Cardiac muscle cell (in vitro differentiated cells and primary cell): ENCODE data around the gene HASPIN. TPM values are rescaled to one million over a fixed set of nuclear protein-coding genes. Genes with fewer than 3 reads are reported as not detected.

ENCODE experiments used
- DNase-seq, 2 donors: peaks; one replicate each; pipeline versions ENCODE4 v3.0.0 to v3.0.0-alpha.2; 2010 to 2017; ENCODE audit warnings: low read depth in 1 of 2, low spot score in 1 of 2
- H3K27ac ChIP-seq: fragments of 200-600 bp; sonication (generic); 2 replicates; pipeline ENCODE4 v1.5.1; 2016
- H3K27me3 ChIP-seq: fragments of 200-600 bp; sonication (generic); 2 replicates; pipeline ENCODE4 v1.6.0; 2016; ENCODE audit warnings: control low read depth
- H3K36me3 ChIP-seq: fragments of 200-600 bp; sonication (generic); 2 replicates; pipeline ENCODE4 v1.5.1; 2016; ENCODE audit warnings: control low read depth
- H3K4me1 ChIP-seq: fragments of 200-600 bp; sonication (generic); 2 replicates; pipeline ENCODE4 v1.8.1; 2017; ENCODE audit warnings: low read depth, mild to moderate bottlenecking, mixed run types
- H3K4me3 ChIP-seq: fragments of 200-600 bp; sonication (generic); 2 replicates; pipeline ENCODE4 v1.5.1; 2016; ENCODE audit warnings: mild to moderate bottlenecking
- H3K9me3 ChIP-seq: fragments of 200-600 bp; sonication (generic); 2 replicates; pipeline ENCODE4 v1.5.1; 2017; ENCODE audit warnings: low read depth, mild to moderate bottlenecking, control low read depth
- polyA plus RNA-seq: library from polyadenylated mRNA; unstranded; fragments of >200 nt; fragmentation: Nextera tagmentation; extraction: Ambion mirVana; gene quantifications from 2 replicates; pipeline ENCODE4 v1.2.1, GENCODE V29; 2016
- total RNA-seq: library from RNA; depleted of rRNA; stranded (reverse); fragments of >200 nt; gene quantifications from 2 replicates; pipeline ENCODE4 v1.2.3, GENCODE V29; 2016
- TF ChIP-seq, protein P1 (sequence below): IDR thresholded peaks from 2 replicates; pipeline ENCODE4 v1.5.1; 2012; ENCODE audit warnings: low read depth, mild to moderate bottlenecking, low read length

Gene HASPIN
- total and polyA plus RNA-seq, 2 experiments from 2014 or later = 0.87 to 10.8 TPM

DNA sequence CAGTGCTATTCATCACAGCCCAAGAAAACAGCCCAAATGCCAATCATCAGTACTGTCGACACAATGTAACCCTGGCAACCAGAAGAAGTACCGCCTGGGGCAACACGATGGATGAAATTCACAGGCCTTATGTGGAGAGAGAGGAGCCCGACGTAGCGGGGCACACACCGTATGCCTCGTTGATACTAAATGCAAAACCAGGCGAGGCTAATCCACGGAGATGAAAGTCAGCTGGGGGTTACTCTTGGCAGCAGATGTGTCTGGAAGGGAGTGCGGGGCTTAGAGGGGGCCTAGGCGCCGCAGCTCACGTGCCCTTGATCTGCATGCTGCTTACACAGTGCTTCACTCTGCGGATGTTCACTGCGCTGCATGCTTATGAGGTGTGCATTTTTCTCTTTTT is 47.4 kb downstream of the HASPIN start:
- H3K4me1 ChIP-seq = no peaks in the 10 kb centered on the region
- no peak overlapping the region for H3K4me3 ChIP-seq
- no peaks in the 10 kb centered on the region for H3K27me3 ChIP-seq
- H3K9me3 ChIP-seq = no peaks in the 10 kb centered on the region
- no peak overlapping the region for H3K27ac ChIP-seq
- TF ChIP-seq, protein P1, sequence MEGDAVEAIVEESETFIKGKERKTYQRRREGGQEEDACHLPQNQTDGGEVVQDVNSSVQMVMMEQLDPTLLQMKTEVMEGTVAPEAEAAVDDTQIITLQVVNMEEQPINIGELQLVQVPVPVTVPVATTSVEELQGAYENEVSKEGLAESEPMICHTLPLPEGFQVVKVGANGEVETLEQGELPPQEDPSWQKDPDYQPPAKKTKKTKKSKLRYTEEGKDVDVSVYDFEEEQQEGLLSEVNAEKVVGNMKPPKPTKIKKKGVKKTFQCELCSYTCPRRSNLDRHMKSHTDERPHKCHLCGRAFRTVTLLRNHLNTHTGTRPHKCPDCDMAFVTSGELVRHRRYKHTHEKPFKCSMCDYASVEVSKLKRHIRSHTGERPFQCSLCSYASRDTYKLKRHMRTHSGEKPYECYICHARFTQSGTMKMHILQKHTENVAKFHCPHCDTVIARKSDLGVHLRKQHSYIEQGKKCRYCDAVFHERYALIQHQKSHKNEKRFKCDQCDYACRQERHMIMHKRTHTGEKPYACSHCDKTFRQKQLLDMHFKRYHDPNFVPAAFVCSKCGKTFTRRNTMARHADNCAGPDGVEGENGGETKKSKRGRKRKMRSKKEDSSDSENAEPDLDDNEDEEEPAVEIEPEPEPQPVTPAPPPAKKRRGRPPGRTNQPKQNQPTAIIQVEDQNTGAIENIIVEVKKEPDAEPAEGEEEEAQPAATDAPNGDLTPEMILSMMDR = no peak
- H3K36me3 ChIP-seq = no peaks in the 10 kb centered on the region
- DNase-seq = no peak

DNA sequence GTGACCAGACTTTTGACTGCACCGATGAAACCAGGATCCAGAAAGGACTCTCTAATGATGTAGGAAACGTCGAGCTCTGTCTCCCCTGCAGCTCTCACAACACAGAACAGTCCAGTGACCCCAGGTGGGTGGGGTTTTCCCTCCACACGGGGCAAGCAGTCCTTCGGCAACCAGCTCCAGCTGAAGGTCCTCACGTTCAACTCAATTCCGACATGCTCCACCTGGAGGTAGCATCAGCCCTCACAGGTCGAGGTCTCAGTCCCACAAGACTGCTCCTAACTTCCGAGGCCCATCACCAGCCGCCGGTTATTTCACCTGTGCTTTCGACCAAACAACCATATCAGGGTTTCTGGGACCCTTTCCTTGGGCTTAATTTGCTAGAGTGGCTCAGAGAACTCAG is 49.1 kb downstream of the HASPIN start:
- no peaks in the 10 kb centered on the region for H3K4me1 ChIP-seq
- no peak for DNase-seq
- H3K9me3 ChIP-seq = no peaks in the 10 kb centered on the region
- TF ChIP-seq, protein P1 = no peak
- H3K27ac ChIP-seq = no peak overlapping the region
- H3K4me3 ChIP-seq = no peak overlapping the region
- no peaks in the 10 kb centered on the region for H3K36me3 ChIP-seq
- no peaks in the 10 kb centered on the region for H3K27me3 ChIP-seq

DNA sequence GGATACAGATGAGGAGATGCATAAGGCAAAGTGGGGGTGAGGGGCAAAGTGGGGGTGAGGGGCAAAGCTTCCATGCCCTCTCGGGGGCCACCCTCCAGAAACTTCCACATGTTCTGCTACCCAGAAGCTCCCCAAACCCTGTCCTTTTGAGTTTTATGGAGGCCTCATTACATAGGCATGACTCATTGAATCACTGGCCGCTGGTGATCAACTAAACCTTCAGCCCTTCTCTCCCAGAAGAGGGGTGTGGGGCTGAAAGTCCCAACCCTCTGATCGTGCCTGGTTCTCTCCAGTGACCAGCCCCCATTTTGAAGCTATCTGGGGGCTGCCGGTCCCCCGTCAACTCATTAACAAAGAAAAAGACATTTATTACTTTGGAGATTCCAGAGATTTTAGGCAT is 49.8 kb downstream of the HASPIN start:
- no peaks in the 10 kb centered on the region for H3K27me3 ChIP-seq
- DNase-seq = peak in 1 of 2 donors; percentile 29
- H3K4me1 ChIP-seq = no peaks in the 10 kb centered on the region
- TF ChIP-seq, protein P1 = no peak
- H3K36me3 ChIP-seq = no peaks in the 10 kb centered on the region
- no peak overlapping the region for H3K27ac ChIP-seq
- H3K9me3 ChIP-seq = no peaks in the 10 kb centered on the region
- H3K4me3 ChIP-seq = no peak overlapping the region

GRCh38 chr17:3773966-3774365 is 50.3 kb downstream of the HASPIN start:
- H3K4me3 ChIP-seq = no peak overlapping the region
- no peaks in the 10 kb centered on the region for H3K4me1 ChIP-seq
- no peak for DNase-seq
- no peak overlapping the region for H3K27ac ChIP-seq
- H3K27me3 ChIP-seq = no peaks in the 10 kb centered on the region
- no peaks in the 10 kb centered on the region for H3K36me3 ChIP-seq
- H3K9me3 ChIP-seq = no peaks in the 10 kb centered on the region
- TF ChIP-seq, protein P1 = no peak

Other genes with a start within 250 kb of the HASPIN start
- gene ASPA, start 247.9 kb upstream of the HASPIN start, total RNA-seq = not detected in 2 replicates
- gene ASPA, start 247.9 kb upstream of the HASPIN start, polyA plus RNA-seq = not detected in 2 replicates
- 1.8 and 2.0 TPM in 2 replicates for gene TRPV3, start 166.1 kb upstream of the HASPIN start, total RNA-seq
- gene TRPV3, start 166.1 kb upstream of the HASPIN start, polyA plus RNA-seq = 1.1 and 1.2 TPM in 2 replicates
- 5.4 and 7.1 TPM in 2 replicates for gene TRPV1, start 114.5 kb upstream of the HASPIN start, total RNA-seq
- gene TRPV1, start 114.5 kb upstream of the HASPIN start, polyA plus RNA-seq = 4.0 and 5.0 TPM in 2 replicates
- 6.1 and 8.8 TPM in 2 replicates for gene SHPK, start 87.7 kb upstream of the HASPIN start, total RNA-seq
- 3.6 and 5.0 TPM in 2 replicates for gene SHPK, start 87.7 kb upstream of the HASPIN start, polyA plus RNA-seq
- gene CTNS, start 87.1 kb upstream of the HASPIN start, total RNA-seq = 17.0 and 21.1 TPM in 2 replicates
- 13.5 and 17.8 TPM in 2 replicates for gene CTNS, start 87.1 kb upstream of the HASPIN start, polyA plus RNA-seq
- 141 and 232 TPM in 2 replicates for gene TAX1BP3, start 55.3 kb upstream of the HASPIN start, total RNA-seq
- gene TAX1BP3, start 55.3 kb upstream of the HASPIN start, polyA plus RNA-seq = 155 and 286 TPM in 2 replicates
- 56.0 and 91.8 TPM in 2 replicates for gene EMC6, start 55.1 kb upstream of the HASPIN start, total RNA-seq
- gene EMC6, start 55.1 kb upstream of the HASPIN start, polyA plus RNA-seq = 154 and 165 TPM in 2 replicates
- gene P2RX5, start 27.7 kb upstream of the HASPIN start, total RNA-seq = 0.09 and 0.46 TPM in 2 replicates
- gene P2RX5, start 27.7 kb upstream of the HASPIN start, polyA plus RNA-seq = 0.46 TPM in 1 of 2 replicates, not detected in the other
- gene ITGAE, start 77.3 kb downstream of the HASPIN start, total RNA-seq = 15.6 and 18.1 TPM in 2 replicates
- 66.1 and 86.6 TPM in 2 replicates for gene ITGAE, start 77.3 kb downstream of the HASPIN start, polyA plus RNA-seq
- 16.8 and 32.2 TPM in 2 replicates for gene NCBP3, start 122.3 kb downstream of the HASPIN start, total RNA-seq
- 27.0 and 59.0 TPM in 2 replicates for gene NCBP3, start 122.3 kb downstream of the HASPIN start, polyA plus RNA-seq
- gene CAMKK1, start 169.2 kb downstream of the HASPIN start, total RNA-seq = 9.9 and 12.4 TPM in 2 replicates
- 6.5 and 7.7 TPM in 2 replicates for gene CAMKK1, start 169.2 kb downstream of the HASPIN start, polyA plus RNA-seq
- gene P2RX1, start 192.6 kb downstream of the HASPIN start, total RNA-seq = 1.9 and 3.2 TPM in 2 replicates
- gene P2RX1, start 192.6 kb downstream of the HASPIN start, polyA plus RNA-seq = 1.8 and 3.6 TPM in 2 replicates
- 1.9 and 6.9 TPM in 2 replicates for gene ATP2A3, start 240.5 kb downstream of the HASPIN start, total RNA-seq
- 4.2 and 15.8 TPM in 2 replicates for gene ATP2A3, start 240.5 kb downstream of the HASPIN start, polyA plus RNA-seq